ENCODE measurements around the gene RNF138. TPM values are rescaled to one million over a fixed set of nuclear protein-coding genes. Genes with fewer than 3 reads are reported as not detected.

Gene RNF138
- total RNA-seq, 1 experiment from 2014 or later = 103 TPM

GRCh38 chr18:32092422-32093101 lies 888 bp downstream of the RNF138 start:
- Mint-ChIP-seq H3K4me1 (peaks cover 32% of the 10 kb centered on the region), H3K36me3 (peaks cover 13% of the 10 kb centered on the region), H3K4me3 (peak overlapping the region; percentile 92), H3K27ac (peak overlapping the region; percentile 96), H3K9me3 (no peaks in the 10 kb centered on the region), H3K27me3 (ENCODE audit: low read depth) (no peaks in the 10 kb centered on the region)
- ATAC-seq (peak; percentile 95), DNase-seq (ENCODE audit: low spot score) (peak; percentile 99)
- POLR2A ChIA-PET = interaction anchor here (0.5 to 2.6 kb wide), 4 partner anchors 15 to 149 kb away, joined by 3 to 15 read pairs (median 6); partner anchors contain the start of genes RNF125 and TRAPPC8
- CTCF ChIA-PET = interaction anchor here (1.1 kb wide), 1 partner anchor 102 kb away, joined by 4 read pairs; no protein-coding TSS in a partner anchor
- TF ChIP-seq, protein P1, sequence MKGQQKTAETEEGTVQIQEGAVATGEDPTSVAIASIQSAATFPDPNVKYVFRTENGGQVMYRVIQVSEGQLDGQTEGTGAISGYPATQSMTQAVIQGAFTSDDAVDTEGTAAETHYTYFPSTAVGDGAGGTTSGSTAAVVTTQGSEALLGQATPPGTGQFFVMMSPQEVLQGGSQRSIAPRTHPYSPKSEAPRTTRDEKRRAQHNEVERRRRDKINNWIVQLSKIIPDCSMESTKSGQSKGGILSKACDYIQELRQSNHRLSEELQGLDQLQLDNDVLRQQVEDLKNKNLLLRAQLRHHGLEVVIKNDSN (CRISPR knock-in tag; IDR thresholded peaks at IDR 0.05) = peak; percentile 21; the same call in 1 of the 2 replicates
- TF ChIP-seq HMGA2 (CRISPR knock-in tag; IDR thresholded peaks at IDR 0.05) (no peak), GRHL2 (CRISPR knock-in tag; IDR thresholded peaks at IDR 0.05; ENCODE audit: insufficient replicate concordance, severe bottlenecking) (no peak), NR2C2 (CRISPR knock-in tag; IDR thresholded peaks at IDR 0.05) (no peak), TEAD1 (CRISPR knock-in tag; IDR thresholded peaks at IDR 0.05) (peak; percentile 58; the same call in 1 of the 2 replicates), GTF2I (CRISPR knock-in tag; conservative IDR thresholded peaks at IDR 0.05) (no peak), EMX1 (CRISPR knock-in tag; IDR thresholded peaks at IDR 0.05) (no peak), FOXK1 (CRISPR knock-in tag; IDR thresholded peaks at IDR 0.05) (peak; percentile 67; the same call in 1 of the 2 replicates), ARID4B (CRISPR knock-in tag; IDR thresholded peaks at IDR 0.05; ENCODE audit: borderline replicate concordance) (no peak; the same call in 1 of the 2 replicates), FOXP1 (CRISPR knock-in tag; IDR thresholded peaks at IDR 0.05; ENCODE audit: borderline replicate concordance) (peak; percentile 71; the same call in 1 of the 2 replicates), SMAD4 (CRISPR knock-in tag; IDR thresholded peaks at IDR 0.05) (no peak), ZNF263 (CRISPR knock-in tag; IDR thresholded peaks at IDR 0.05; ENCODE audit: low read depth) (0 out of 2 replicates have a peak, but pooled peaks have one; percentile 16), CREM (CRISPR knock-in tag; IDR thresholded peaks at IDR 0.05) (0 out of 2 replicates have a peak, but pooled peaks have one; percentile 20), JUN (CRISPR knock-in tag; IDR thresholded peaks at IDR 0.05) (no peak), TCF7 (CRISPR knock-in tag; IDR thresholded peaks at IDR 0.05; ENCODE audit: low read depth) (no peak), KAT7 (CRISPR knock-in tag; IDR thresholded peaks at IDR 0.05; ENCODE audit: borderline replicate concordance) (0 out of 2 replicates have a peak, but pooled peaks have one; percentile 42), ZNF671 (CRISPR knock-in tag; IDR thresholded peaks at IDR 0.05) (no peak), TEAD4 (CRISPR knock-in tag; IDR thresholded peaks at IDR 0.05) (no peak), CDX4 (CRISPR knock-in tag; IDR thresholded peaks at IDR 0.05; ENCODE audit: borderline replicate concordance) (no peak), ZNF138 (CRISPR knock-in tag; conservative IDR thresholded peaks at IDR 0.05) (no peak), NFE2L1 (CRISPR knock-in tag; IDR thresholded peaks at IDR 0.05) (peak; percentile 26; the same call in 1 of the 2 replicates), HMGXB4 (CRISPR knock-in tag; IDR thresholded peaks at IDR 0.05) (peak; percentile 60)
- TF ChIP-seq, protein P2, sequence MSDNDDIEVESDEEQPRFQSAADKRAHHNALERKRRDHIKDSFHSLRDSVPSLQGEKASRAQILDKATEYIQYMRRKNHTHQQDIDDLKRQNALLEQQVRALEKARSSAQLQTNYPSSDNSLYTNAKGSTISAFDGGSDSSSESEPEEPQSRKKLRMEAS (CRISPR knock-in tag; IDR thresholded peaks at IDR 0.05) = peak; percentile 77
- TF ChIP-seq, protein P3, sequence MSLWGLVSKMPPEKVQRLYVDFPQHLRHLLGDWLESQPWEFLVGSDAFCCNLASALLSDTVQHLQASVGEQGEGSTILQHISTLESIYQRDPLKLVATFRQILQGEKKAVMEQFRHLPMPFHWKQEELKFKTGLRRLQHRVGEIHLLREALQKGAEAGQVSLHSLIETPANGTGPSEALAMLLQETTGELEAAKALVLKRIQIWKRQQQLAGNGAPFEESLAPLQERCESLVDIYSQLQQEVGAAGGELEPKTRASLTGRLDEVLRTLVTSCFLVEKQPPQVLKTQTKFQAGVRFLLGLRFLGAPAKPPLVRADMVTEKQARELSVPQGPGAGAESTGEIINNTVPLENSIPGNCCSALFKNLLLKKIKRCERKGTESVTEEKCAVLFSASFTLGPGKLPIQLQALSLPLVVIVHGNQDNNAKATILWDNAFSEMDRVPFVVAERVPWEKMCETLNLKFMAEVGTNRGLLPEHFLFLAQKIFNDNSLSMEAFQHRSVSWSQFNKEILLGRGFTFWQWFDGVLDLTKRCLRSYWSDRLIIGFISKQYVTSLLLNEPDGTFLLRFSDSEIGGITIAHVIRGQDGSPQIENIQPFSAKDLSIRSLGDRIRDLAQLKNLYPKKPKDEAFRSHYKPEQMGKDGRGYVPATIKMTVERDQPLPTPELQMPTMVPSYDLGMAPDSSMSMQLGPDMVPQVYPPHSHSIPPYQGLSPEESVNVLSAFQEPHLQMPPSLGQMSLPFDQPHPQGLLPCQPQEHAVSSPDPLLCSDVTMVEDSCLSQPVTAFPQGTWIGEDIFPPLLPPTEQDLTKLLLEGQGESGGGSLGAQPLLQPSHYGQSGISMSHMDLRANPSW (CRISPR knock-in tag; conservative IDR thresholded peaks at IDR 0.05; ENCODE audit: low read depth) = no peak
